ENCODE results near the gene SLC31A2.

- no peak for TF ChIP-seq CTCF (IDR thresholded peaks at IDR 0.05 in 8 of 11, conservative IDR thresholded peaks at IDR 0.05 in 3 of 11)
- no peak for TF ChIP-seq POLR2AphosphoS5 (IDR thresholded peaks at IDR 0.05)
- TF ChIP-seq POLR2A (IDR thresholded peaks at IDR 0.05): no peak
Measured at GRCh38 chr9:113137196-113138168, 13.3 kb upstream of the SLC31A2 start.
